Stimulated activated CD8-positive, alpha-beta memory T cell treated with anti-CD3 and anti-CD28 coated beads, Interleukin-7, amount 100 ng/mL, for 48 hours (primary cell): ENCODE results near the gene IGF2R.

Experiments
- DNase-seq, 2 donors: peaks; one replicate each; pipeline ENCODE4 v3.0.0-alpha.2; 2020; ENCODE audit warnings: low read depth in 1 of 2; ENCODE audit errors: extremely low read depth in 1 of 2

The IGF2R gene

DNA sequence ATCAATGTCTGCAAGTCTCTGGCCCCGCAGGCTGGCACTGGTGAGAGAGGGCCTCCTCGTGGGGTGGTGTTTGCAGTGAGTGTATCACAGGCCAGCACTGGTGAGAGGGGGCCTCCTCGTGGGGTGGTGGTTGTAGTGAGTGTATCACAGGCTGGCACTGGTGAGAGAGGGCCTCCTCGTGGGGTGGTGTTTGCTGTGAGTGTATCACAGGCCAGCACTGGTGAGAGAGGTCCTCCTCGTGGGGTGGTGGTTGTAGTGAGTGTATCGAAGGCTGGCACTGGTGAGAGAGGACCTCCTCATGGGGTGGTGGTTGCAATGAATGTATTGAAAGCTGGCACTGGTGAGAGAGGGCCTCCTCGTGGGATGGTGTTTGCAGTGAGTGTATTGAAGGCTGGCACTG lies 99.5 kb downstream of the IGF2R start:
- DNase-seq, result no peak

DNA sequence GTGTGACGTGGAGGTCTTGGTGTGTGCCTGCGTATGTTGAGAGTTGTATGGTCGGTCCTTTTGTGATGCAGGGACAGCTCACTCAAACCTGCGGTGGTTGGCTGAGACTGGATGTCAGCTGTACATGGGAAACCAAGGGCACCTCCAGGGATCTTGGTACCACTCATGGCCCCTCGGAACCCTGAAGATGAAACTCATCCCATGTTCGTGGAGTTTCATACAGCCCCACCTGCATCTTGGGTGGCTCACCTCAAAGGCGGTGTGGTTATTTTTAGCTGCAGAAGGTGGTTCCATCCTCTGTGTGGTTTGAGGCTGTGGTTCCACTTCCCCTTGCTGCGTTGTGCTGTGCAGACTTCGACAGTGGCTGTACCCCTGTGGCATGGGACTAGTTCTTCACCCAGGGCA lies 100.2 kb downstream of the IGF2R start:
- DNase-seq, result peak in 1 of 2 donors; percentile 13

DNA sequence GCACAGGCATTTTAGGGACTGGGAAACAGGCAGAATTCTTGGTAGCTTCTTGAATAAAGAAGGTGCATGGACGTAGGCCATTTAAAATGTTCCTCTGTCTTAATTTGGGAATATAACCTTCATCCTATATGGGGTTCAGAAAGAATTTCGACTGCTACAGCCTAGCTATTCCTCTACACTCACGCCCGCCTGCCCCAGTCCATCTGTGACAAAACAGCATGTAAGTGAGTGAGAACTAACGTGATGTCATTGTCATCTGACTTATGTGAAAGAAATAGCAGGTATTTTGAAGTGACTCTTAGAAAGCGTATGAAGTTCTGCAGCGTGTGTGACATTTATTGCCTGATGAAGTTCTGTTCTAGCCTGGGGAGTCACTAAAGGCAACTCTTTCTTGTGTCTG lies 100.6 kb downstream of the IGF2R start:
- no peak for DNase-seq

DNA sequence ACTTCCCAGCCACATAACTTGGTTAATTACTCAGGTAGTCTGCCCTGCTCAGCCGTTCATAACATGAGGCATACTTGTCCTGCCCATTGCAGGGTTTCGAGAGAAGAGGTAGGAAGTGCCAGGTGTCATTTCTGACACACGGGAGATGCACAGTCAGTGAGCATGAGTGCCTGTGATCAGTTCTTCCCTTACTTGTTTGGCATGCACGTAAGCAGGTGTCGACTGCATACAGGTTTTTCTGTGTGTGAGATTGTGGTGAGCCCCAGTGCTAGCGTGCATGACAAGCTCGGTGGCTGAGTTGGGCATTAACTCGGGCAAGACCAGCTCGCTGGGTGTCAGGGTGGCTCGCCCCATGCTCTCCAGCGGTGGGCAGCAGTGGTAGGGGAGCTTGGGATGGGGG lies 101.5 kb downstream of the IGF2R start:
- no peak for DNase-seq

DNA sequence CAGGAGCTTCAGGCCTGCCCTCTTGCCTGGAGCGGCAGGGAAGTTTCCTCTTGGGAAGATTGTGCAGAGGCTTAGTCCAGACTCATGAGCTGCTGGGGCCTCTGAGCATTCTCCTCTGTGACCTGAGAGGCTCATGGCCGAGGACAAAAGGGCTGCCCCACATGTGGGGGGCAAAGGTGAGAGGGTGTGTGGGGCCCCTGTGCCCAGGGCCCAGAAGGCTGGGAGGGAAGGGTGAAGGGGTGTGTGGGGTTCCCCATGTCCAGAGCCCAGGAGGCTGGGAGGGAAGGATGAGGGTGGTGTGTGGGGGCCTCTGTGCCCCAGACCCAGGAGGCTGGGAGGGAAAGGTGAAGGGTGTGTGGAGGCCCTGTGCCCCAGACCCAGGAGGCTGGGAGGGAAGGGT lies 101.9 kb downstream of the IGF2R start:
- no peak for DNase-seq

DNA sequence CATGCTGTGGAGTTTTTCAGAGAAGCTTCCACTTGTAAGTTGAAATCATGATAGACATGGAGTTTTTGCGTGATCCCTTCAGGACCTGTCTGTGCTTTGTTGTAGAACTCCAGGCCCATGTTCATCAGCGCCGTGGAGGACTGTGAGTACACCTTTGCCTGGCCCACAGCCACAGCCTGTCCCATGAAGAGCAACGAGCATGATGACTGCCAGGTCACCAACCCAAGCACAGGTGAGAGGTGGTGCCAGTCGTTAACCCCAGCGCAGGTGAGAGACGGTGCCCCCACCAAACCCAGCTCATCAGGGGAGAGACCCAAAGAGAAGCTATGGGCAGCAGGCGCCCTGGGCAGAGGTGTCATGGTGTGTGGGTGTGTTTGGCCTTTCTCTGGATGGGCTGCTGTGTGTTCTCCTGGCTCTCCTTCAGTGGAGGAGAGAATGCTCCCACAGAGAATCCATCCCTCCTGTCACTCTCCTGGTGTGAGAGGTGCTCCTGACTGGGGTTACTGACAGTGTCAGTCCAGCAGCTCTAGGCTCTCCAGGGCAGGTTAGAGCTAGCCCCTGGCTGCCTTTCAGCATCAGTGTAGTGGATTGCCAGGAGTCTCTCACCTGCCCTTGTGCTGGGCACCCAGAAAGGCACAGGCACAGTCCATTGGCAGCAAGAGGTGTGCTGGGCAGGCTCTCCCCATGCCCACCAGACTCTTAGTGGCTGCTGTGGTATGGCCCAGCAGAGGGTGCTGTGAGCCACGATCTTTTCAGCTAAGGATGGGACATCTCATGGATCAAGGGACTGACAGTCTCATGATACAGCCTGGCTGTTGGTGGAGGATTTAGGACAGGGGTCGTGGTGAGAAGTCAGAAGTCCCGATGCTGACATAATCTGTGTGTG lies 103.2 kb downstream of the IGF2R start:
- DNase-seq, result no peak

DNA sequence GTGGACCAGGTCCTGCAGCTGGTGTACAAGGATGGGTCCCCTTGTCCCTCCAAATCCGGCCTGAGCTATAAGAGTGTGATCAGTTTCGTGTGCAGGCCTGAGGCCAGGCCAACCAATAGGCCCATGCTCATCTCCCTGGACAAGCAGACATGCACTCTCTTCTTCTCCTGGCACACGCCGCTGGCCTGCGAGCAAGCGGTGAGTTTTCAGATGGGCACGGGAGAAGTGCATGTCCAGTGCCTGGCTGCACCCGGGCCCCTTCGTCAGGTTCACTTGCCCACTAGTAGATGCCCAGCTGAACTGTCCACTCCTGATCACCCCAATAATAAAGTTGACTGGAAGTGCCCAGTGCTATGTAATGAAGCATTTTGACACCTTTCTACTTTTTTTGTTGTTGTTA lies 104.4 kb downstream of the IGF2R start:
- no peak for DNase-seq

DNA sequence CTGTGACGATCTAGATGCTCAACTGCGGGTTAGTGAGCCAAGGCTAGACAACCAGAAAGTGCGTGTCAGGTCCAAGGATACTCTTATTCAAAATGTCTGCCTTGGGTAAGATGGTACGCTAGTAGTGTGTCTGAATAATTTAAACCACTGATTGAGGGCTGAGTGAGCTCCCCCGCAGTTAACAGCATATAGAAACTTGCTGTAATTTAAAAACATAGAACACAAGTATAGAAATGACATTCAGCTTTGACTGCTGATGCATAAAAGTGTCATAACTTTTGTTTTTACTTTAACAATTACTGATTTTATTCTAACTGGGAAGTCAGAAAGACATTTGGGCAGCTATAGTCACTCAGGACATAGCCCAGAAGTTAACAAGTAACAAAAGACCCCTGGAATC lies 107.1 kb downstream of the IGF2R start:
- no peak for DNase-seq

DNA sequence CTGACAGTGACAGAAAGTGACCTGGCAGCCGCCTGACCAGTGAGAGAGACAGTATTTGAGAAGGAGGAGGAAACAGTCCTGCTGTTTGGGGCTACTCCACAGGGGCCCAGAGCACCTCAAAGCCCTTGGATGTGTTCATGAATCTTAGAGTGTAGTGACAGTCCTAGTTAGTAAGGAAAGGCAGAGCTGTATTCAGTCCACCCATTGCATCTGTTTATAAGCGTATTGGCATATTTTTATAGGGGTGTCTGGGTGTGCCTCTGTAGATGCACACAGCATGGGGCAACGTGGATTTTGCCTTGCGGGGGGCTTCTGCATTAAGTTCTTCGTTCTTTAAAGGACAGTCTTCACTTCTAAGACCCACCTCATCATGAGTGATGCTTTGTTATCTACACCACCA lies 108.1 kb downstream of the IGF2R start:
- DNase-seq, result no peak

DNA sequence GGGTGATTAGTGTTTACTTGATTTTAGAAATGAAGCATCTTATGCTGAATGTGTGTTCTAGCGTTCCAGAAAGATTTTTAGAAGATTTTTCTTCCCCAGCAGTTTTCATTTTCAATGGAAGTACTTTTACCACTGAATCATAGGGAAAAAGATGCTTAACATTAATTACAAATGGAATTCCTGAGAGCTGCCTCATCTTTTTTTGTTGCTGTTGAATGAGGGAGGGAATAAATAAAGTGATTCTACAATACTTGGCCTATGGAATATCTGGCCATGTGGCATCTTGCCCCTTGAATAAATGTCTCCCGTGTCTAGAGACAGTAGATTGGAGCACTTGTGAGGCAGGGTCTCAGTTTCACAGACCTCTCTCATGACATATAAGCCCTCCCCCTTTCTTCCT lies 108.6 kb downstream of the IGF2R start:
- DNase-seq, result no peak

DNA sequence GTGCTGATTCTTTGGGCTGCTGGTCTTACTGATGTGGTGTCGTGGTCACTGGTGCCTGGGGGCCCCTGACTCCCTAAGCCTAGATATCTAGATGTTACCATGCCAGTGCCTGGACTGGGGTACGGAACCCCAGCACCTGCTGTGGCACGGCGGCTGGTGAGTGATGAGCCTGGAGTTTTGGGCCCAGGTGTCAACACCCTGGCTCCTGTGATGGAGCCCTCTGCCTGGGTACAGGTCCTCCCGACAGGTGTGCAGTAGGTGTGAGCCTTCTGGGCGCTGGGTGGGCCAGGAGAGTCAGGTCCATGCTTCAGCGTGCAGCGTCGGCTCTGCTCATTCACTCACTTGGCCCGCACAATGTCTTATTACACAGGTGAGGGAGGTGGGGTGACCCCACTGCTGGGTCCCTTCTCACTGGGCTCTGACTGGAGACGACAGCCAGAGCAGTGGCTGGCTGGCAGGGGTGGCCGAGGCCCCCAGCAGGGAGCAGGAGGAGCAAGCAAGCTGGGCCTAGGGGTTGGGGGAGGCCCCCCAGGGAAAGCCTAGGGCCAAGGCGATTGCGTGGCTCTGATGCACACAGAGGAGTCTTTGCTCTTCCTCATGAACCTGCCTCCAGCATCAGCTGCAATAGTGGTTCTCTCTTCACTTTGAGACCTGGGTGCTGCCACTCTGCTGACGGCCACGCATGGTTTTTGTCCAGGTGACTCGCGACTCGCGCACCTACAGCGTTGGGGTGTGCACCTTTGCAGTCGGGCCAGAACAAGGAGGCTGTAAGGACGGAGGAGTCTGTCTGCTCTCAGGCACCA lies 110.2 kb downstream of the IGF2R start:
- DNase-seq, result no peak

DNA sequence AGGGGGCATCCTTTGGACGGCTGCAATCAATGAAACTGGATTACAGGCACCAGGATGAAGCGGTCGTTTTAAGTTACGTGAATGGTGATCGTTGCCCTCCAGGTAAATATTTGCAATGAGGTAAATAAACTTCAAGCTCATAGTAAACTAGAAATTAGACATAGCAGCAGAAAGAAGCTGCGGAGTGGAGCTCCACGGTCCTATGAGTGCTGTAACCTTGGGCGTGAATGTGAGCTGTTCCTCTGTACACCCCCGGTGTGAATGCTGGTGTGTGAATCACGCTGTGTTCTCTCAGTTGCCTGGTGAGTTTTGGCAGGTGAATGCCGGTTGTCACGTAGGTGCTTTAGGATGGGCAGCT lies 110.8 kb downstream of the IGF2R start:
- no peak for DNase-seq

DNA sequence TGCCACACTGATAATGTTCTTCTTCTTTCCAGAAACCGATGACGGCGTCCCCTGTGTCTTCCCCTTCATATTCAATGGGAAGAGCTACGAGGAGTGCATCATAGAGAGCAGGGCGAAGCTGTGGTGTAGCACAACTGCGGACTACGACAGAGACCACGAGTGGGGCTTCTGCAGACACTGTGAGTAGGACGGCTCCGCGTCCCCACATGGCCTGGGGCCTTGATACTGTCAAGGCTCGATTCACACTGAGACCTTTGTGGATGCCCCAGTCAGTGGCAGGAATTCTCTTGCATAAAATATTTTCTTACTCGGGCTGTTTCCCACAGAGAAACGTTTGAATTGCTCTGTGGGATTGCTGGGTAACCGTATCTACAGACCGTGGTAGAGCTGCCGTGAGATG lies 111.2 kb downstream of the IGF2R start:
- DNase-seq, result no peak

DNA sequence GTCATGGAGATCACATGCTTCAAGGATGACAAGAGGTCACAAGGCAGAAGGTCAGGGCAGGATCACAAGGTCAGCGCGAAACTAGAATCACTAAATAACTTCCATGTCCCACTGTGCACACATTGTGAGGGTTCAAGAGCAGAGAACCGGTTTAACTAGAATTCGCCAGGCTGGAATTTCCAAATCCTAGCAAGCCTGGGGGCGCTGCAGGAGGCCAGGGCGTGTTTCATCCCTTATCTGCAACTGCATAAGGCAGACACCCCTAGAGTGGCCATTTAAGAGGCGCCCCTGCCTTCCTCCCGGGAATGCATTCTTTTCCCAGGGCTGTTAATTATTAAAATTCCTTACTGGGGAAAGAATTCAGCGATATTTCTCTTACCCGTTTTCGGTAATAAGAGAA lies 112.5 kb downstream of the IGF2R start:
- DNase-seq, result no peak

DNA sequence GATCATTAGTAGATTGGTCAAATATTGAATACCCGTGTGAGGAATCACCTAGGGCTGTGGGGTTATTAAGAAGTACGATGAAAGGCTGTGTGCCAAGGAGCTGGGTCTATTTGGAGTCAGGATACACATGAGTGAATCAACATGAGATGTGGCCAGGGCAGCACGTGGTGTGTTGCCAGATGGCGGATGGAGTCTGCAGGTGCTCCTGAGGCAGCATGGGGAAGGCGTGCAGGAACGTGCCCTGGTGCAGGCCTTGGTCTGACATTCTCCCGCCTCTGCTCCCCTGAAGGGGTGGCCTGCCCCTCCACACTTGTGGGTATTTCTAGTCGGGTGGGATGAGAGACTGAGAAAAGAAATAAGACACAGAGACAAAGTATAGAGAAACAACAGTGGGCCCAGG lies 113.7 kb downstream of the IGF2R start:
- DNase-seq, result no peak

DNA sequence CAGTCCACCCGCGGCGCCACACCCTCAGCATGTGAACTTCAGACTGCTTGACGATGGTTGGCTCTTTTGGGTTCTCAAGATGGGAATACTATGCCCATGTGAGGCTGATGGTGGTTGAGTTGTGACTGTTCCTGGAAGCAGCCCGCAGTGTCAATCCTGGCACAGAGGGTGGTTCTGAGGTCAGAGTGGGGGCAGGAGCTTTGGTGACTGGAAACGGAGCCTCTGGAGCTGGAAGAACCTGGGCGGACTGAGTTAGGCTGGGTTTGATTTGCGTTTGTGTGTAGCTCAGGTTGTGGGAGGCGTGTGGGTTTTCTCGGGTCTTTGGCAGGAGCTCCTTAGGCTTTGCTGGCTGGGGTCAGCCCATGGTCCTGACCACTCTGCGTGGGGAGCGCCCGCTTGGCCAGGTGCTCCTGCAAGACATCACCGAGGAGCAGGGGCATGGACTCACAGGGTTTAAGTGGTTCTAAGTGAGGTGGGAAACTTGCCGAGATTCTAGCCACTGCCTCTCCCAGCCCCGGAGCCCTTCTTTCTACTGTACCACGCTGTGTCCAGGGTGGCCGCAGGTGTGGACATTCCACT lies 115.4 kb downstream of the IGF2R start:
- DNase-seq, result no peak

DNA sequence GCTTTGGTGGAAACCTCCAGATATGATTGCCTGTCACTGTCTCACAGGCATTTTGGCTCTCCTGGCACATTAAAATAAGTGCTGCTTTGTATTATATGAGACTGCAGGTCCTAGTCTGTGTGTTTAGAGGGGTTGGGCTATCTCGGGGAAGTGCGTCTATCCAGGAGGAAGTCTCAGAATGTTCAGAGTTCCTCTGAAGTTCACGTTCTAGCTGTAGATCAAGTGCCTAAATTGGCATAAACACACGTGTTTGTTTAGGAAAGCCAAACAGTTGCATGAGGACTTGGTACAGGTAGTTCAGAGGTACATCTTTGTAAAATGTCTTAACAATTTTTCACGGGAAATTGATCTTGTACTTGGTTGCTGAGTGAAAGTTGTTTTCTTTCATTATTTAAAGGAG lies 116.3 kb downstream of the IGF2R start:
- no peak for DNase-seq

DNA sequence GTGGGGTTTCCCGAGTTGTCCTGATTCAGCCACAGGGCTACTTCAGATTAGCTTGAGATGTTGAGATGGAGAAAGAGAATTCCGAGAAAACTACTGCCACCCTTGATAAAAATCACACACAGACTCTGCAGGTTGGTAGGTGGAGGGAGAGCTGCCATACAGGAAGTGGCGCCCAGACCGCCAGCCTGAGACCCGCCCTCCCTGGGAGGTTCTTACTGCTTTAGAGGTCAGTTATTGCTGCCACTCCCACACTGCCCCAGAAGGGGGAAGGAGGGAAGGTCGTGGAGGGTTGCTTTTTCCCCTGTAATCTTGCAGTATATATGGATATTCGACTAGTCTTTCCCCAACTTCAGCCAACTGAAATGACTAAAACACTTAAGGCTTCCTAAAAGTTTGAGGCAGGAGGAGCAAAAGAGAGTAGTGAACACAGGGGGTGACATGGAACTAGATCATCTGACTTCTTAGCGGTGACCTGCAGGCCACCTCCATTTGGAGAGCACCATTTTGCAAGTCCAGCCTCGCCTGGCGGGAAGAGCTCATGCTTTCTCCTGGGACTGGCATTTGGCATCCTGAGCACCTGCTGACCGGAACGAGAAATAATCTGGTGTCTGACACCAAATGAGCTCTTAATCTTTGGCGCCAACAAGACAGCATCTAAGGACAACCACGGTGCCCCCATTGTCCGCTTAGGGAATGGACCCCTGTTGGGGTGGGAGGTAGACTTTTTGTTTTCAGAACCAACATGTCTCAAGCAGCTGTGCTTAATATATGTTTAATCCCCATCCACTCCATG lies 117.0 kb downstream of the IGF2R start:
- no peak for DNase-seq

DNA sequence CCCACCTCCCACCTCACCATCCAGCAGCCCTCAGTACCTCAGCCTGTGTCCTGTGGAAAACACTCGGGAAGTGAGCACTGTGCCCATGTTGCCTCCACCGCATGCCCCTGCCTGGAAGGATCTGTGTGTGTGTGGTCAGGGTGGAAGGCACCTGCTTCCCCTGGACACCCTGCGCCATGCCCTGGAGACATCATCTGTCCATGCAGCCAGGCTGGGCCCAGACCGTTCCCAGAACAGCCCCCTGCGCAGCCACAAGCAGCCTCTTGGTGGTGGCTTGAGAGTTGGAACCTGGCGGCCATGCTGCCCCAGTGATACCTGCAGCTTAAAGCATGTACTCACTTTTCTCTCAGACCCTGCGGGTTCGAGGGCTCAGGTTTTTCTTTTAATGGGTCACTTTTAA lies 117.9 kb downstream of the IGF2R start:
- no peak for DNase-seq

DNA sequence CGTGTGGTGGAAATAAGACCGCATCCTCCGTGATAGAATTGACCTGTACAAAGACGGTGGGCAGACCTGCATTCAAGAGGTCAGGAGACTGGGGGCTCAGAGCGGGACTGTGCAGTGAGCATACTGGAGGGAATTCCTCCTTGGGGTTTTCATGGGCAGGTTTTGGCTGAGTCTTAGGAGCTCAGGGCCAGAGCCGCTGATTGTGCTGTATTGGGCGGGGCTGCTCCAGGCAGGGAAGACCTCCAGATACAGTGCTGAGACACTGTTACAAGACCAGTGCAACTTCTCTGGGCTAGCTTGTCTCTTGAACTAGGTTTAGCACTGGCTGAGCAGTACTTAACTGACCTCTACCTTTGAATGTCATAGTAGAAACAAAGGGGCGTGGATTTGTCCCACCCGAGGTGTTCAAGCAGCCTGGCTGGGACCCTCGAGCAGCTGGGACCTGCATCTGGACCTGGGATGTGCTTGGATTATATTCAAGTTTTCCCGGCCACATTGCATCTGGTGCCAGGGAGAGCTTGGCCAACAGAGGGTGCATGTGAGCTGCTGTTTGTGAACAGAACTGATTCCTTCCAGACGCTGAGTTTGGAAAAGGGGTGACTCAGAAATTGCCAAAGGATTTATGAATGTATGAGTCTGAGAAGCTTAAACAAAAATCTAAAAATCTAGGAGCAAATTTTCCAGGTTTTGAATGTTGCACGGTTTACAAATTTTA lies 119.3 kb downstream of the IGF2R start:
- DNase-seq, result no peak
